Measurements from ENCODE around the gene GPR78.

DNA sequence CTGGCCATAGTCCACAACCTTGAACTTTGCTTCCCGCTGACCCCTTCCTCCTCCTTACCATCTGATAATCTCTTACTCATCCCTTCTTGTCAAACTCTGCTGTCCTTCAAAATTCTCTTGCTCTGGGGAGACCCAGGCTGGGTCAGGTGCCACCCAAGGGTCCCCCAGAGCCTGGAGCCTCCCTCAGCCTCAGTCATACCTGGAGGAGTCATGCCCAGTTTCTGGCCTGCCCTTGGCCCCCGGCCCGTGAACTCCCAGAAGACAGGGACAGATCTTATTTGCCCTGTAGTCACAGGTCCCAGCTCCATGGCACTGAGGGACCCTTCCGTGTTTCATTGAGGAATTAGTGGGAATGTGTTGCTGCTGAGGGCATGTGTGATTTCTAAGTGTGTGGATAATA, 4.7 kb upstream of the GPR78 start:
- TF ChIP-seq POLR2A (IDR thresholded peaks at IDR 0.05), result no peak
- TF ChIP-seq, protein P1, sequence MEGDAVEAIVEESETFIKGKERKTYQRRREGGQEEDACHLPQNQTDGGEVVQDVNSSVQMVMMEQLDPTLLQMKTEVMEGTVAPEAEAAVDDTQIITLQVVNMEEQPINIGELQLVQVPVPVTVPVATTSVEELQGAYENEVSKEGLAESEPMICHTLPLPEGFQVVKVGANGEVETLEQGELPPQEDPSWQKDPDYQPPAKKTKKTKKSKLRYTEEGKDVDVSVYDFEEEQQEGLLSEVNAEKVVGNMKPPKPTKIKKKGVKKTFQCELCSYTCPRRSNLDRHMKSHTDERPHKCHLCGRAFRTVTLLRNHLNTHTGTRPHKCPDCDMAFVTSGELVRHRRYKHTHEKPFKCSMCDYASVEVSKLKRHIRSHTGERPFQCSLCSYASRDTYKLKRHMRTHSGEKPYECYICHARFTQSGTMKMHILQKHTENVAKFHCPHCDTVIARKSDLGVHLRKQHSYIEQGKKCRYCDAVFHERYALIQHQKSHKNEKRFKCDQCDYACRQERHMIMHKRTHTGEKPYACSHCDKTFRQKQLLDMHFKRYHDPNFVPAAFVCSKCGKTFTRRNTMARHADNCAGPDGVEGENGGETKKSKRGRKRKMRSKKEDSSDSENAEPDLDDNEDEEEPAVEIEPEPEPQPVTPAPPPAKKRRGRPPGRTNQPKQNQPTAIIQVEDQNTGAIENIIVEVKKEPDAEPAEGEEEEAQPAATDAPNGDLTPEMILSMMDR (IDR thresholded peaks at IDR 0.05), result no peak
